ENCODE data around the gene AK8.

Gene AK8

GRCh38 chr9:132824951-132825350, 53.1 kb downstream of the AK8 start:
- DNase-seq = no peak

- DNase-seq = no peak
Measured at GRCh38 chr9:132824151-132824550, 53.9 kb downstream of the AK8 start.

DNA sequence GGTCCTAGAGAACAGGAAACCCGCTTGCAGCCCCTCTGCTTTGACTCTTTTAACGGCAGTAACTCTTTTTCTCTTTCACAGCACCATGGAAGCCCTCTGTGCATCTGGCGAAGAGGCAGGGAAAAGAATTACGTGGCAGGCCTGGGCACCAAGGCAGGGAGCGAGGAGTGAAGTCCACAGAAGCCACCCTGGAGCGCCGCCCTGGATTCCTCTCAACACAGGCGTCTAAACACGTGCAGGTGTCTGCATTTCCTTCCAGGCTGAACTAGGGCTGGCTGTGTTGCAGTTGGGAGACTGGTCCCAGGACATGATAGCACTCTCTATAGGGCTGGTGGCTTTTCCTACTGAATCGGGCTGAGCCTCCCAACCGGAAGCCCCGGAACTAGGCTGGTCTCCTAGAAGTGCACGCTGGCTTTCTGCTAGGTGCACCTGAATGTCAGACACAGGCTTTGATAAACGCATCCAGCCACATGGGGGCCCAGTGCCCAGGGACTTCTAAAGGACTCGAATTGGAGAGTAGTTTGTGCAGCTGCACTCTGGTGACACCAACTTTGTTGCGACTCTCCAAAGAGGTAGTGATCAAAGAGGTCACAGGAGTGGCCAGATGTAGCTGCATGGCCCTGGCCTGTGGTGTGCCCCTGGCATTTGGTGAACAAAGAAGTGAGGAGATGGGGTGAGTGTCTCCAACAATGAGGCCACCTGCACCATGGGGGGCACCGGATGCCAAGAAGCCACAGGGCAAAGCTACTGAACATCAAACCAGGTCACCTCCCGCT, 54.5 kb downstream of the AK8 start:
- DNase-seq = no peak

- no peak for DNase-seq
Measured at GRCh38 chr9:132820169-132820944, 57.7 kb downstream of the AK8 start.

DNA sequence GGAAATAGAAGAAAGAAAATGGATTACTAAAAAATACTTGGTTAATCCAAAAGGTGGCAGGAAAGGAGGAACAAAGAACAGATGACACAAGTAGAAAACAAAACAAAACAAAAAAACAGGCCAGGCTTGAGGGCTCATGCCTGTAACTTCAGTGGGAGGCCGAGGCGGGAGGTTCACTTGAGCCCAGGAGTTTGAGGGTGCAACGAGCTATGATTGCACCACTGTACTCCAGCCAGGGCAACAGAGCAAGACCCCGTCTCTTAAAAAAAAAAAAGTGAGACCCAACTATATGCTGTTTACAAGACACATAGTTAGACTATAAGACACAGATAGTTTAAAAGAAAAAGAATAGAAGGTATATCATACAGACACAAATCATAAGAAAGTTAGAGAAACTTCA, 59.5 kb downstream of the AK8 start:
- no peak for DNase-seq

DNA sequence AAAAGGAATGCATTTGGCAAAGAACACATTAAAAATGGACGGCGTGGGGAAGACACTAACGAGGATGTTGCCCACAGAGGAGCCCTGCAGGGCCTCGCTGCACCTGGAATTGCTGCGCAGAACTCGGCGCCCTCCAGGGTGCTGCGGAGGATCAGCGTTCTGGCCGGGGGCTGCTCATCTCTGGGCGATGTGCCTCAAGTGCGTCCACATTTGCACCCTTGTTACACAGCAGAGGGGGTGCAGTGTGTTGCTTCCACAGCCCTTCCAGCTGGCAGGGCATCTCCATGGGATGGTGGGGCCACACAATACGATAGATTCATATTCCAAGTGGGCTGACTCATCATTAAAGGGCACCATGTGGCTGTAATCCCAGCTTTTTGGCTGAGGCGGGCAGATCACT, 63.1 kb downstream of the AK8 start:
- no peak for DNase-seq

DNA sequence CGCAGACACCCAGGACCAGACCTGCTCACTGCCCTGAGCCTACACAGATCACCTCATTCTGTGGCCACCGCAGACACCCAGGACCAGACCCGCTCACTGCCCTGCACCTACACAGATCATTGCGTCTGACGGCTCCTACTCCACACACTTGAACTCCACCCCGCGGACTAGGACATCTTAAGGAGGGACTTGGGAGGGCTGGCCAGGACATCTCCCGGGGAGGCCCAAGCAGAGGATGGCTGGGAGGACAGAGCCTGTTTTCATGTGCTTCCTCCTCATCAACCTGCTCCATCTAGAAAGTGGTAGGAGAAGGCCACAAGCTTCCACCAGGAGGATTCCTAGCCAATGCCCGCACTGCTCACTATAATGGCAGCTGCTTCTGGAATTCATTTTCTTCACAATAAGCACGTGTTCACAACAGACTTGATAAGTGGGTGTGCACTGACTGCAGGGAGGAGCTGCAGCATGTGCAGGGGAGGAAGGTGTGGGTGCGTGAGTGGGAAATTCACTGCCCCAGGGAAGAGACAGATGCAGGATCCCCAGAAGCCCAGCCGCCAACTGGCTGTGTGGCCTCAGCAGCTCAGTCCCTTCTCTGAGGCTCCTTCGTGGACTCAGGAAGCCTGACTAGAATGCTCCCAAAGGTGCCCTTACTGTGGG, 64.8 kb downstream of the AK8 start:
- DNase-seq = no peak

DNA sequence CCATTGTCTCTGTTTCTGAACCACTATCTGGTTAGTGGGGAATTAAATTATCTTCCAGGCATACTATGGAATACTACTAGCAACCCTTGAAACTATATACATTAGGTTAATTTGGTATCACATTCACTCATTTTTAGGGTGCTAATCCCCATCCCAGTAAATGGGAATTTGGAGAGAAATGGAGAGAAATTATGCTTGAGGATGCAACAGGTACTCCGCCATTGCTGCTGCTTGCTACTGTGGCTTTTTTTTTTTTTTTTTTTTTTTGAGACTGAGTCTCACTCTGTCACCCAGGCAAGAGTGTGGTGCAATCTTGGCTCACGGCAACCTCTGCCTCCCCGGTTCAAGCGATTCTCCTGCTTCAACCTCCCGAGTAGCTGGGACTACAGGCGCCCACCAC, 66.1 kb downstream of the AK8 start:
- DNase-seq = no peak

GRCh38 chr9:132810314-132810713, 67.8 kb downstream of the AK8 start:
- no peak for DNase-seq

- no peak for DNase-seq
Measured at GRCh38 chr9:132809677-132810271, 68.3 kb downstream of the AK8 start.

- DNase-seq = no peak
Measured at GRCh38 chr9:132808645-132809044, 69.4 kb downstream of the AK8 start.

DNA sequence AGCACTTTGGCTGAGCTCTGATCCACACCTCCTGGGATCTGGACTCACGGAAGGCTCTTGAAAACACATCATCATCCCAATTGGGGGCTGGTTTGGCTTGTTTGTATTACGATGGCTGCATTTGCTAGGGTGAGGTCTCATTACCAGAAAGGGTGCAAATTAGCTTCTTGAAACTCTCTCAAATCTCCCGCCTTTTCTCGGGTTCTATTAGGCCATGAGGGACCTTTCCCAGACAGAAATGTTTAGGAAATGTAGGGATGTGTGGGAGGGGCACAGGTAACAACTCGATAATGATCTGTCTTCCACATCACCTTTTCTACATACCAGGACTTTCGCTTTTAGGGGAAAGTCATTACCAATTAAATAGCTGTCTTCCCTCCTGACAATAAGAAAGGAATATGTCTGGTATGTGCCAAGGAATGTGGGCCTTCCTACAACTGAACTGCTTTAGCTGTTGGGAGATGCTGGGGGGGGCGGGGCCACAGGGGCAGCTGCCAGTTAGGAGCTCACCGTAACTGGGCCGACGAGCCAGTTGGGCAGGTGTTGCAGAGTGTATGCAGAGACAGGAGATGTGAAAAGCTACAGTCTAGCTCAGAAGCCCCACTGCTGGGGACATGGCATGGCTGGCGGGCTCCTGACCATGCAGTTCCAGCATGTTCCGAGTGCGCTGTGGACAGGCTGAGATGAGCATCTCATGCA, 71.2 kb downstream of the AK8 start:
- no peak for DNase-seq

DNA sequence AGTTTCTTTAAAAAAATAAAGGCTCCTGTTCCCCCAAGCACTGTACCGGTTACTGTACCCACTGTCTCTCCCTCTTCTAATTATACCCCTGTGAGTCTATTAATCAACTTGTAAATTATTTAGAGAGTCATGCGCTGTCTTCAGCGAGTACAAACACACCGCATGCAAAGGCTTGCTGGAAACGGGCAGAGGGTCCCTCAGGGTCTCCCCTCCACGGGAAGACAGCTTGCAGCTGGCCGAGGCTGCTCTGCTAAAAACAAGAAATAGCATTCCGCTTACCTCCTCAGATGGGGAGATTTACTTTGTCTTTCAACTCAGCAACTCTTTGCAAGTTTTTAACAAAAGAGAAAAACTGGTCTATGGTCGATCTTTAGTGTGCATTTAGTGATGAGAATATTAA, 71.8 kb downstream of the AK8 start:
- DNase-seq = no peak

DNA sequence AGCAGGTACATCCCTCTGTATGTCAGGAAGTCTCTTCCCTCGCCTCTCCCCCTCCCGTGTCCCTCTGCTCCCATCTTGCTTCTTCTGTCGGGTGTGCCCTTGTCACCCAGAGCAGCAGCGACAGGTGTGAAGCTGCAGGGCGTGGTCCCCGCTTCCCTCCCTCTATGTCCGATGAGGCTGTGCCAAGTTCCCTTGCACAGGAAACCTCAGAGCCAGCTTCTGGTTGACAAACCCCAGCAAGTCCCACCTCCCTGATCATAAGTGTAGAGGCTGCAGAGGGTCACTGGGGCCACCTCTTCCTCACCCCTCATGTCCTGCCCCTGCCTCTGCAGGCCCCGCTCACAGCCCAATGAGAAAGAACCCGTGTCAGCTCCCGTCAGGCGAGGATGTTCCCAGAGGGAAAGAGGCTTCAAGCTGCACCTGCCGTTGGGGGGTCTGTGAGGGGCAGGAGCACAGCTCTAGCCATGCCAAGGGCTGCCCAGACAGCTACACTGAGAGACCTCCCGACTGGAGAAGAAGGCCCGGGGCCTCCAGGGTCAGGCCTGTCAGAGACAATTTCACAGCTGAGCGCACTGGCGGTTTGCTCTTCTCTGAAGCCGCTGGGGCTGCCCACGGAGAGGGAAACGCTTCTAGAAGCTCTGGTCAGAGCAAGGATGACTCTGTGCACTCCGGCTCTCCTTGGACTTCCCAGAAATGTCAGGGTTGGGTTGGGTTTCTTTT, 73.3 kb downstream of the AK8 start:
- no peak for DNase-seq

DNA sequence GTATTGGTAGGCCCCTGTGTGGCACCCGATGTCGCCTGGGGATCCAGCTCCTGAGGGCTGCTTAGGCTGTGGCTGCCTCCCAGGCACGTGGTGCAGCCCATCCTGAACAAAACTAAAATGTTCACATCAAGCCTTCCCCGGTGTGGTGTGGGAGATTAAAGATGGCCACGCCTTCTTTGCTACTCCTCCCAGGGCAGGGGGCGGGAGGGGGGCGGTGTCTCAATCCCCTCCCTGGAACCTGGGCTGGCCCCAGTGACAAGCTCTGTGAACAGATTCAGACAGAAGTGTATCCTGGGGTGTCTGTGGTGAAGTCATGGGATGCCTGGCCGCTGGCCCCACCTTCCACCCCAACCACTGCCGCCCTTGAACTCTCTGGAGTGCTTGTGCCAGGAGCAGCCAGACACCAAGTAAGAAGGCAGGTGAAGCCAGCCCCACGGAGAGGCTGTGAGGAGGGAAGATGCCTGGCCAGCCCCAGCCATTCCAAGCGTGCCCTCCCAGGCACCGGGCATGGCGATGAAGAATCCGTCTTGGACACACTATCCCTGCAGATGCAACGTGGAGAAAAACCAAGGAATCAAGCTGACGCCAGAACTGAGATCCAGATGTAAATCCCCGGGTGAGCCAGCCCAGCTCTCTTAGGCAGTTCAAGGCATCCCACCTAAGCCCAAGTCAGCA, 75.8 kb downstream of the AK8 start:
- DNase-seq = no peak

DNA sequence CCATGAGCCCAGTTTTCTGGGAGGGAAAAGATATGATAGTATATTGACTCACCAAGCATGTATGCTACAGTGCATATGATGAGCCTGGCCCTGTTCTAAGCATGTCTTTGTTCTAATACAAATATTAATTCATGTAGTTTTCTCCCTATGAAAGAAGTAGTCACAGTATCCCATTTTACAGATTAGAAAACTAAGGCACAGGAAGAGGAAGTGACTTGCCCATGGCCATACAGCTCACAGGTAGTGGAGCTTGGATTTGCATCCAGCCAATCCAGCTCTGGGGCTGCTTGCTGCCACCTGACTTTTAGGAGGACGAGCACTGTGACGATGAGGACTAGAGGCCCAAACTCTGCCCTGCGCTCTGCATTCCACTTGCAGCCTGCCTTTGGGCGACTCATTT, 76.4 kb downstream of the AK8 start:
- no peak for DNase-seq

DNA sequence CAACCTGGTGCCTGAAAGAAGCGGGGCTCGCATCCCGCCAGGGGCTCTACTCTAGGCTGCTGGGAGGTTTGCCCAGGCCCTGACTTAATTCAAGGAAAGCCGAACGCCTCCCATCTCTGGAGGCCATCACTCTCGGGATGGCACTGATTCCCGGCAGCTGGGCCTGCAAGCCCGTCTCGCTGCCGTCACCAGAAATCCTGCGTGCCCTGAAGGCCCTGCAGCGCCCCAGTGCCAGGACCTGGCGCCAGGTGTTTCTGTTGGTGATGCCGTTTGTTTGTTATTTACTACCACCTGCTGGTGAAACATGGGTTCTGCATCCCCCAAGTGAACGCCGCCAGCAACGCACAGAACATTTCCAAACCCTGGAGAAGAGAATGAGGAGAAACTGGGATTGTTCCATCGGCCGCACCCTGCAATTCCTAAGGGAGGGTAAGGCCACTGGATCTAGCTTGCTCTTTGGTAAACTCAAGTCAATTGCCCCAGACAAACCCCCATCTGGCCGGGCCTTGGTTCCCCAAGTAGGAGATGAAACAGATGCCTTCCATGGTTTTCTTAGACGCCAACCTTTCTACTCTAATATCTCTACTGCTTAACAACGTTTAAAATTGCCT, 77.9 kb downstream of the AK8 start:
- peak; percentile 47 for DNase-seq

- DNase-seq = no peak
Measured at GRCh38 chr9:132798817-132799790, 79.0 kb downstream of the AK8 start.

DNA sequence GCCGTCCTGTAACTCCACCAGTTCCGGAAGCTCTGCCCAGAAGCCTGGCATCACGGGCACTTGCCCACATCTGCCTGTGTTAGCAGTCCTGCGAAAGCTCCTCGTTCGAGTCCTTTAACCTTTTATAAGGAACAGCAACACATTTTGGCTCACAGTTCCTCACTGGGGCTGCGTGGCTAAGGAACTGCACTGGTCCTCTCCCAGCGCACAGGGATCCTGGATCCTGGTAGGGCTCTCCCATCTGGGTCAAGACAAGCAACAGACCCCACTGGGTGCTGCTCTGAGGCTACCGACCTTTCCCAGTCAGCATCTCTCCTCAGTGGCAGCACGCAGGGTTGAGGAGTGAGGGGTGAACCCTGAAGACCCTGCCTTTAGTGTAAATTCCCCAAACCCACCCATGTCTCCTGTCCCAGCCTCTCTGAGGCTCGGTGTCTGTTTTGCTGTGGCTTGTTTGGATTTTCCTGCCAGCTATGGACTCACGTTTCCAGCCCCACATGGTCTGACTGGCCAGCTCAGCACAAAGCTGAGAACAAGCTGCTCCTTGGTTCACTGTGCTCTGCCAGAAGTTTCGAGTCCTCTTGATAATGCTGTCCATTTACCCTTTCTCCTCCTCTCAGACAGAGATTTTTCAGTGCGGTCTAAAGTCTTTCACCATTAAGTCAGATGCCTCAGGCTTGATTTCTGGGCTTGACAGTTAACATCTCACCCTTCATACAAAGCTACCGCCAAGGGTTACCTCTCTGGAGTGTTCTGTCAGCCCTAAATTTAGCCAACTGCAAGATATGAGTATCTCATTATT, 80.0 kb downstream of the AK8 start:
- DNase-seq = no peak

Data from 8988T (cell line).